A673 (cell line): ENCODE measurements around the gene CBLB. TPM values are rescaled to one million over a fixed set of nuclear protein-coding genes. Genes with fewer than 3 reads are reported as not detected.

Source experiments
- BruUV-seq: library from RNA; stranded (reverse); fragments of 400-500 nt; replicated peaks from 2 replicates; lab custom pipeline; 2021; lab: Mats Ljungman, UMichigan
- CTCF ChIA-PET: fragments of 300-600 bp; sonication (Branson Sonifier 250); formaldehyde crosslinking; loops from one replicate; lab custom pipeline; 2022; ENCODE audit warnings: antibody characterized with exemption; lab: Charles Lee
- POLR2A ChIA-PET: fragments of 300-600 bp; sonication (Branson Sonifier 250); formaldehyde crosslinking; loops from one replicate; lab custom pipeline; 2022; ENCODE audit warnings: antibody characterized with exemption; ENCODE audit not compliant: low non-redundant PET; lab: Charles Lee
- DNase-seq: peaks from one replicate; pipeline ENCODE4 v3.0.0-alpha.2; 2015; ENCODE audit warnings: low spot score
- H3K27ac ChIP-seq: fragments of 200-600 bp; sonication (generic); 2 replicates; pipeline ENCODE4 v1.5.1; 2016; ENCODE audit warnings: mixed run types, low read depth, mild to moderate bottlenecking, mixed read lengths, antibody characterized with exemption, low read length; ENCODE audit not compliant: poor library complexity, severe bottlenecking
- H3K27me3 ChIP-seq: fragments of 200-600 bp; sonication (generic); replicated peaks from 2 replicates; pipeline ENCODE4 v1.6.1; 2017; ENCODE audit warnings: mixed run types, low read depth, mild to moderate bottlenecking, mixed read lengths, antibody characterized with exemption, low read length; ENCODE audit not compliant: insufficient read depth, poor library complexity
- H3K36me3 ChIP-seq: fragments of 200-600 bp; sonication (generic); 2 replicates; pipeline ENCODE4 v1.6.1; 2016; ENCODE audit warnings: mixed run types, mild to moderate bottlenecking, mixed read lengths, antibody characterized with exemption, low read length; ENCODE audit not compliant: insufficient read depth, poor library complexity, severe bottlenecking
- H3K4me1 ChIP-seq: fragments of 200-600 bp; sonication (generic); 2 replicates; pipeline ENCODE4 v1.6.1; 2017; ENCODE audit warnings: mixed run types, mild to moderate bottlenecking, mixed read lengths, antibody characterized with exemption, low read length; ENCODE audit not compliant: insufficient read depth, poor library complexity, severe bottlenecking
- H3K4me3 ChIP-seq: fragments of 200-600 bp; sonication (generic); 2 replicates; pipeline ENCODE4 v1.5.1; 2016; ENCODE audit warnings: low read depth, mixed run types, mild to moderate bottlenecking, mixed read lengths, low read length; ENCODE audit not compliant: poor library complexity, severe bottlenecking
- H3K9me3 ChIP-seq: fragments of 200-600 bp; sonication (generic); 2 replicates; pipeline ENCODE4 v1.6.1; 2016; ENCODE audit warnings: mixed run types, low read depth, mild to moderate bottlenecking, mixed read lengths, antibody characterized with exemption, low read length; ENCODE audit not compliant: poor library complexity, severe bottlenecking
- EZH2 ChIP-seq: fragments of 200-600 bp; sonication (generic); IDR thresholded peaks from 2 replicates; pipeline ENCODE4 v1.6.1; 2017; ENCODE audit warnings: borderline replicate concordance, low read depth, mild to moderate bottlenecking, mixed read lengths, antibody characterized with exemption, low read length; ENCODE audit not compliant: poor library complexity, severe bottlenecking
- intact Hi-C: fragments of 100-400 bp; cut with micrococcal nuclease; formaldehyde crosslinking; loops from one replicate; pipeline ENCODE4 v1.10.0; 2022; ENCODE audit not compliant: unreplicated experiment
- total RNA-seq: library from RNA; stranded (reverse); gene quantifications from 2 replicates; pipeline ENCODE4 v1.2.3, GENCODE V29; 2021
- TF ChIP-seq, protein P1 (sequence below): fragments of 300-800, 200-600 bp; sonication (generic); conservative IDR thresholded peaks from 2 replicates; pipeline ENCODE4 v1.5.1; 2017; ENCODE audit warnings: low read depth, mild to moderate bottlenecking, antibody characterized with exemption, low read length, moderate library complexity, mixed read lengths

The CBLB gene
- total RNA-seq, 1 experiment from 2014 or later, result 23.3 TPM

GRCh38 chr3:105836533-105836932 is 32.3 kb downstream of the CBLB start:
- no peak for DNase-seq
- Histone ChIP-seq H3K36me3 (no peaks in the 10 kb centered on the region), H3K4me1 (peaks cover 14% of the 10 kb centered on the region), H3K9me3 (no peaks in the 10 kb centered on the region), H3K4me3 (no peak overlapping the region), H3K27me3 (no peaks in the 10 kb centered on the region), H3K27ac (no peak overlapping the region)
- ChIA-PET POLR2A (no interaction called here), CTCF (no interaction called here)
- TF ChIP-seq, protein P1, sequence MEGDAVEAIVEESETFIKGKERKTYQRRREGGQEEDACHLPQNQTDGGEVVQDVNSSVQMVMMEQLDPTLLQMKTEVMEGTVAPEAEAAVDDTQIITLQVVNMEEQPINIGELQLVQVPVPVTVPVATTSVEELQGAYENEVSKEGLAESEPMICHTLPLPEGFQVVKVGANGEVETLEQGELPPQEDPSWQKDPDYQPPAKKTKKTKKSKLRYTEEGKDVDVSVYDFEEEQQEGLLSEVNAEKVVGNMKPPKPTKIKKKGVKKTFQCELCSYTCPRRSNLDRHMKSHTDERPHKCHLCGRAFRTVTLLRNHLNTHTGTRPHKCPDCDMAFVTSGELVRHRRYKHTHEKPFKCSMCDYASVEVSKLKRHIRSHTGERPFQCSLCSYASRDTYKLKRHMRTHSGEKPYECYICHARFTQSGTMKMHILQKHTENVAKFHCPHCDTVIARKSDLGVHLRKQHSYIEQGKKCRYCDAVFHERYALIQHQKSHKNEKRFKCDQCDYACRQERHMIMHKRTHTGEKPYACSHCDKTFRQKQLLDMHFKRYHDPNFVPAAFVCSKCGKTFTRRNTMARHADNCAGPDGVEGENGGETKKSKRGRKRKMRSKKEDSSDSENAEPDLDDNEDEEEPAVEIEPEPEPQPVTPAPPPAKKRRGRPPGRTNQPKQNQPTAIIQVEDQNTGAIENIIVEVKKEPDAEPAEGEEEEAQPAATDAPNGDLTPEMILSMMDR, result no peak
- TF ChIP-seq EZH2, result no peak
- BruUV-seq, result no TSS peak
- intact Hi-C loops, result no loop called here

GRCh38 chr3:105835606-105836005 is 33.2 kb downstream of the CBLB start:
- Histone ChIP-seq H3K36me3 (no peaks in the 10 kb centered on the region), H3K27ac (no peak overlapping the region), H3K9me3 (no peaks in the 10 kb centered on the region), H3K4me1 (peaks cover 14% of the 10 kb centered on the region), H3K27me3 (no peaks in the 10 kb centered on the region), H3K4me3 (no peak overlapping the region)
- TF ChIP-seq EZH2, result no peak
- TF ChIP-seq, protein P1, result no peak
- ChIA-PET POLR2A (no interaction called here), CTCF (no interaction called here)
- intact Hi-C loops, result no loop called here
- peak; percentile 25 for DNase-seq
- BruUV-seq, result no TSS peak

DNA sequence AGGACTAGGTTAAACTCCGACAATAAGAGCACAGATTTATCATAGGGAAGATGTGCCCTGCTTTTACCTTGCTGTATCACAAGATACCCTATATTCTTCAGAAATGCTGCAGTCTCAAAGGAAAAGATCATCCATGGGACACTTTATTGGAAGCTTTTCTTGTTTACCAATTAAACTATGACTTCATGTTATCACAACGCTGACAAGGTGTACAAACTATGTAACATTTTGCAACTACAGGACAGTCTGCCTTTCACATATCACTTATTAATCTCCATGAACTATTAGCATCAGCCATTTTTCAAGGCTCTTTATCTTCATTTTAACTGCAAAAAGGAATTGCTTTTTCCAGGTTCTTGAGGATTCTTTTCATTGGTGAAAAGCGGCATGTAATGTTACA is 34.0 kb downstream of the CBLB start:
- no peak for TF ChIP-seq EZH2
- TF ChIP-seq, protein P1, result no peak
- Histone ChIP-seq H3K27me3 (no peaks in the 10 kb centered on the region), H3K36me3 (no peaks in the 10 kb centered on the region), H3K4me1 (peaks cover 14% of the 10 kb centered on the region), H3K27ac (no peak overlapping the region), H3K9me3 (no peaks in the 10 kb centered on the region), H3K4me3 (no peak overlapping the region)
- intact Hi-C loops, result no loop called here
- CTCF ChIA-PET, result no interaction called here
- DNase-seq, result no peak
- POLR2A ChIA-PET, result no interaction called here
- BruUV-seq, result no TSS peak
